Mesothelial cell of epicardium (in vitro differentiated cells): ENCODE results near the gene FAM185A. TPM values are rescaled to one million over a fixed set of nuclear protein-coding genes. Genes with fewer than 3 reads are reported as not detected.

Experiments
- DNase-seq, 2 experiments: peaks; one replicate each; pipeline ENCODE4 v3.0.0; 2021; ENCODE audit warnings: low spot score in 2 of 2; ENCODE audit not compliant: unreplicated experiment in 2 of 2
- H3K27ac Mint-ChIP-seq: 2 replicates; pipeline ENCODE4 v1.8.0; 2021; ENCODE audit warnings: mixed read lengths
- H3K27me3 Mint-ChIP-seq: 2 replicates; pipeline ENCODE4 v1.8.0; 2021; ENCODE audit warnings: low read depth, mixed read lengths
- H3K36me3 Mint-ChIP-seq: 2 replicates; pipeline ENCODE4 v1.8.0; 2021; ENCODE audit warnings: mixed read lengths
- H3K4me1 Mint-ChIP-seq: 2 replicates; pipeline ENCODE4 v1.8.0; 2021; ENCODE audit warnings: mixed read lengths
- H3K4me3 Mint-ChIP-seq: 2 replicates; pipeline ENCODE4 v1.8.0; 2021; ENCODE audit warnings: mild to moderate bottlenecking, moderate library complexity, mixed read lengths
- H3K9me3 Mint-ChIP-seq: 2 replicates; pipeline ENCODE4 v1.8.0; 2021; ENCODE audit warnings: mixed read lengths
- CTCF ChIP-seq: fragments of 200-600 bp; sonication (generic); IDR thresholded peaks from one replicate; pipeline ENCODE4 v1.5.0; 2021; ENCODE audit warnings: antibody characterized with exemption; ENCODE audit not compliant: unreplicated experiment
- total RNA-seq: library from RNA; stranded (reverse); gene quantifications from 3 replicates; pipeline ENCODE4 v1.2.1, GENCODE V29; 2021

The FAM185A gene
- total RNA-seq, 1 donor from 2014 or later, result 11.6 TPM

GRCh38 chr7:102856036-102856435 is 107.2 kb downstream of the FAM185A start:
- Mint-ChIP-seq H3K9me3 (peaks cover 17% of the 10 kb centered on the region), H3K36me3 (peaks cover 14% of the 10 kb centered on the region), H3K27me3 (no peaks in the 10 kb centered on the region), H3K4me1 (peaks cover 36% of the 10 kb centered on the region), H3K4me3 (no peak overlapping the region), H3K27ac (no peak overlapping the region)
- no peak for DNase-seq
- no peak for TF ChIP-seq CTCF

Other genes starting within 250 kb of the FAM185A start
- 6.5 to 8.4 TPM (median 8.2 TPM) in 3 replicates for gene RASA4B, start 231.2 kb upstream of the FAM185A start, total RNA-seq
- 9.4 to 12.1 TPM (median 10.3 TPM) in 3 replicates for gene UPK3BL2, start 205.3 kb upstream of the FAM185A start, total RNA-seq
- 0.13 TPM in 1 of 3 replicates, not detected in the others for gene SPDYE2, start 197.8 kb upstream of the FAM185A start, total RNA-seq
- 25.7 to 31.6 TPM (median 31.2 TPM) in 3 replicates for gene POLR2J3, start 176.4 kb upstream of the FAM185A start, total RNA-seq
- 26.7 to 32.6 TPM (median 32.1 TPM) in 3 replicates for gene RASA4, start 132.2 kb upstream of the FAM185A start, total RNA-seq
- 18.3 to 26.8 TPM (median 26.6 TPM) in 3 replicates for gene UPK3BL1, start 106.2 kb upstream of the FAM185A start, total RNA-seq
- gene SPDYE2B, start 98.7 kb upstream of the FAM185A start, total RNA-seq, result not detected in 3 replicates
- 7.5 to 10.3 TPM (median 9.8 TPM) in 3 replicates for gene POLR2J2, start 77.3 kb upstream of the FAM185A start, total RNA-seq
- gene LRRC17, start 164.0 kb downstream of the FAM185A start, total RNA-seq, result 42.0 to 45.5 TPM (median 43.1 TPM) in 3 replicates